Uterus (tissue), 4 donors: ENCODE data around the gene DHRS3. TPM values are rescaled to one million over a fixed set of nuclear protein-coding genes. Genes with fewer than 3 reads are reported as not detected.

ENCODE experiments used
- DNase-seq, 2 donors: peaks; one replicate each; pipeline ENCODE4 v3.0.0-alpha.2; 2019 to 2020
- H3K27ac ChIP-seq, 2 donors: fragments of 200-600 bp; sonication (generic); 1 replicate in 1 of 2; 2 replicates in 1 of 2; pipeline ENCODE4 v1.5.1; 2016 to 2018
- H3K27me3 ChIP-seq, 2 donors: fragments of 200-600 bp; sonication (generic); one replicate each; pipeline ENCODE4 v1.5.1; 2018 to 2019; ENCODE audit warnings: control low read depth in 1 of 2
- H3K36me3 ChIP-seq, 2 donors: fragments of 200-600 bp; sonication (generic); one replicate each; pipeline ENCODE4 v1.5.1; 2019; ENCODE audit warnings: control low read depth in 1 of 2
- H3K4me1 ChIP-seq, 2 donors: fragments of 200-600 bp; sonication (generic); one replicate each; pipeline ENCODE4 v1.5.1; 2018 to 2019; ENCODE audit warnings: control low read depth in 1 of 2
- H3K4me3 ChIP-seq, 2 donors: fragments of 200-600 bp; sonication (generic); 1 replicate in 1 of 2; 2 replicates in 1 of 2; pipeline ENCODE4 v1.5.1; 2018 to 2019; ENCODE audit warnings: mild to moderate bottlenecking in 1 of 2
- H3K9me3 ChIP-seq, 2 donors: fragments of 200-600 bp; sonication (generic); one replicate each; pipeline ENCODE4 v1.5.1; 2019; ENCODE audit warnings: control low read depth in 1 of 2
- CTCF ChIP-seq, 4 experiments: fragments of 200-600 bp in 2 of 4; fragments of 450-650 bp in 2 of 4; sonication (generic) in 2 of 4; IDR thresholded peaks; one replicate each; pipeline ENCODE4 v1.5.1; 2016 to 2019; ENCODE audit warnings: antibody characterized with exemption in 4 of 4, mild to moderate bottlenecking in 2 of 4, moderate library complexity in 1 of 4
- POLR2A ChIP-seq, 2 donors: fragments of 450-650 bp; IDR thresholded peaks; one replicate each; pipeline ENCODE4 v1.6.1; 2016; ENCODE audit warnings: antibody characterized with exemption in 2 of 2, mild to moderate bottlenecking in 1 of 2, moderate library complexity in 1 of 2
- intact Hi-C: fragments of 100-400 bp; cut with DNase I; formaldehyde crosslinking; loops from one replicate; pipeline ENCODE4 v1.15.1; 2023; ENCODE audit warnings: low total_unique reads
- total RNA-seq, 4 donors: library from RNA; depleted of rRNA in 3 of 4; stranded (reverse); fragments of >200 nt in 3 of 4; gene quantifications; one replicate each; pipeline versions ENCODE4 v1.1.0 to v1.2.4, GENCODE V29; 2014 to 2023
- donor health status: DM: yes; HTN: yes; CAD: no.

DHRS3 gene
- total RNA-seq, 4 donors from 2014 or later: 12.6 to 82.0 (median 51.5) TPM

GRCh38 chr1:12556368-12556930 is 61.6 kb downstream of the DHRS3 start:
- H3K4me1 ChIP-seq: peaks cover 5% of the 10 kb centered on the region in 2 donors
- no peaks in the 10 kb centered on the region for H3K9me3 ChIP-seq
- H3K27ac ChIP-seq: peak overlapping the region; percentile 82 to 98
- no peak for TF ChIP-seq CTCF (IDR thresholded peaks at IDR 0.05)
- TF ChIP-seq POLR2A (IDR thresholded peaks at IDR 0.05): no peak
- H3K4me3 ChIP-seq: no peak overlapping the region
- intact Hi-C loops: no loop called here
- H3K27me3 ChIP-seq: no peaks in the 10 kb centered on the region
- H3K36me3 ChIP-seq: no peaks in the 10 kb centered on the region
- DNase-seq: peak; percentile 66 to 78

- H3K4me3 ChIP-seq: no peak overlapping the region
- no peak for DNase-seq
Measured at GRCh38 chr1:12555411-12556367, 62.3 kb downstream of the DHRS3 start.

GRCh38 chr1:12554521-12555305 is 63.3 kb downstream of the DHRS3 start:
- Histone ChIP-seq H3K27ac (peak overlapping the region; percentile 82 to 98), H3K9me3 (no peaks in the 10 kb centered on the region), H3K27me3 (no peaks in the 10 kb centered on the region), H3K36me3 (no peaks in the 10 kb centered on the region), H3K4me1 (peaks cover 5% of the 10 kb centered on the region in 2 donors), H3K4me3 (no peak overlapping the region)
- TF ChIP-seq CTCF (IDR thresholded peaks at IDR 0.05) (no peak), POLR2A (IDR thresholded peaks at IDR 0.05) (no peak)
- DNase-seq: no peak
- intact Hi-C loops: no loop called here

More at GRCh38 chr1:12555411-12556367, 62.3 kb downstream of the DHRS3 start:
- Histone ChIP-seq H3K27ac (peak overlapping the region; percentile 82 to 98), H3K4me1 (peaks cover 5% of the 10 kb centered on the region in 2 donors), H3K36me3 (no peaks in the 10 kb centered on the region), H3K9me3 (no peaks in the 10 kb centered on the region), H3K27me3 (no peaks in the 10 kb centered on the region)
- intact Hi-C loops: no loop called here
- TF ChIP-seq POLR2A (IDR thresholded peaks at IDR 0.05): no peak
- TF ChIP-seq CTCF (IDR thresholded peaks at IDR 0.05): no peak

- Histone ChIP-seq H3K4me3 (no peak overlapping the region), H3K27ac (peak overlapping the region; percentile 60 to 98), H3K4me1 (peaks cover 5 to 10% of the 10 kb centered on the region in 2 donors), H3K9me3 (no peaks in the 10 kb centered on the region), H3K36me3 (no peaks in the 10 kb centered on the region), H3K27me3 (no peaks in the 10 kb centered on the region)
- no peak for TF ChIP-seq CTCF (IDR thresholded peaks at IDR 0.05)
- TF ChIP-seq POLR2A (IDR thresholded peaks at IDR 0.05): no peak
- no peak for DNase-seq
- intact Hi-C loops: no loop called here
Measured at GRCh38 chr1:12553963-12554362, 64.0 kb downstream of the DHRS3 start.
